Activated gamma-delta T cell treated with Interleukin-2 at 50 U/mL for 16 hours (primary cell): Measurements from ENCODE around the gene MTG1.
"Not testable (repeated sequence)": the region's sequence is repeated elsewhere in the genome, so short reads cannot be mapped to it uniquely, and the experiment has no call there.

ENCODE experiments used
- DNase-seq: peaks from one replicate; pipeline ENCODE4 v3.0.0-alpha.2; 2020

The MTG1 gene

GRCh38 chr10:133454204-133454893 is 60.4 kb downstream of the MTG1 start:
- DNase-seq, result no peak

GRCh38 chr10:133455196-133455595 is 61.2 kb downstream of the MTG1 start:
- no peak for DNase-seq

- no peak for DNase-seq
These were observed 61.7 kb downstream of the MTG1 start for GRCh38 chr10:133455611-133456031.

GRCh38 chr10:133456041-133456951 is 62.3 kb downstream of the MTG1 start:
- DNase-seq, result no peak

- DNase-seq, result no peak
These were observed 63.3 kb downstream of the MTG1 start for GRCh38 chr10:133457100-133457841.

GRCh38 chr10:133458021-133458709 is 64.2 kb downstream of the MTG1 start:
- no peak for DNase-seq

- DNase-seq, result no peak
These were observed 64.9 kb downstream of the MTG1 start for GRCh38 chr10:133458710-133459453.

GRCh38 chr10:133459454-133460207 is 65.7 kb downstream of the MTG1 start:
- DNase-seq, result no peak

GRCh38 chr10:133460208-133460769 is 66.3 kb downstream of the MTG1 start:
- no peak for DNase-seq

GRCh38 chr10:133461027-133461426 is 67.1 kb downstream of the MTG1 start:
- no peak for DNase-seq

GRCh38 chr10:133461841-133462240 is 67.9 kb downstream of the MTG1 start:
- DNase-seq, result no peak

- no peak for DNase-seq
These were observed 68.8 kb downstream of the MTG1 start for GRCh38 chr10:133462512-133463305.

GRCh38 chr10:133464582-133465031 is 70.7 kb downstream of the MTG1 start:
- no peak for DNase-seq

GRCh38 chr10:133465191-133465949 is 71.4 kb downstream of the MTG1 start:
- DNase-seq, result no peak

- DNase-seq, result no peak
These were observed 72.1 kb downstream of the MTG1 start for GRCh38 chr10:133465950-133466474.

- DNase-seq, result no peak
These were observed 72.8 kb downstream of the MTG1 start for GRCh38 chr10:133466683-133467275.

GRCh38 chr10:133467286-133467911 is 73.4 kb downstream of the MTG1 start:
- no peak for DNase-seq

- not testable (repeated sequence) for DNase-seq
These were observed 75.2 kb downstream of the MTG1 start for GRCh38 chr10:133469205-133469604.
